ENCODE data around the gene AFF4. TPM values are rescaled to one million over a fixed set of nuclear protein-coding genes. Genes with fewer than 3 reads are reported as not detected.
"Not testable (repeated sequence)": the region's sequence is repeated elsewhere in the genome, so short reads cannot be mapped to it uniquely, and the experiment has no call there.

Gene AFF4
- total RNA-seq, 1 donor: 83.2 TPM

- not testable (repeated sequence) for H3K4me3 ChIP-seq (ENCODE audit: insufficient read depth, low read length); H3K27ac ChIP-seq (ENCODE audit: low read depth, low read length); H3K9me3 ChIP-seq (ENCODE audit: low read depth, low read length); H3K27me3 ChIP-seq (ENCODE audit: insufficient read depth, low read length); DNase-seq (ENCODE audit: insufficient read length, low spot score, missing footprints); H3K4me2 ChIP-seq (ENCODE audit: insufficient read depth, low read length); H2AFZ ChIP-seq (ENCODE audit: low read length)
- Histone ChIP-seq H3K36me3 (ENCODE audit: insufficient read depth, low read length) (peaks cover 13% of the 10 kb centered on the region), H3K79me2 (ENCODE audit: insufficient read depth, low read length) (peaks cover 94% of the 10 kb centered on the region), H3K4me1 (ENCODE audit: insufficient read depth, low read length) (peaks cover 11% of the 10 kb centered on the region), H4K20me1 (ENCODE audit: insufficient read depth, low read length) (peaks cover 89% of the 10 kb centered on the region)
These were observed 7.2 kb downstream of the AFF4 start for GRCh38 chr5:132956166-132956799.

- no peak overlapping the region for H3K27ac ChIP-seq (ENCODE audit: low read depth, low read length)
- TF ChIP-seq CTCF (IDR thresholded peaks at IDR 0.05; ENCODE audit: extremely low read depth, low read depth, low read length): no peak
- DNase-seq (ENCODE audit: insufficient read length, low spot score, missing footprints): no peak
These were observed 9.7 kb downstream of the AFF4 start for GRCh38 chr5:132953710-132954109.

GRCh38 chr5:132952829-132953228 lies 10.6 kb downstream of the AFF4 start:
- H3K36me3 ChIP-seq (ENCODE audit: insufficient read depth, low read length): peaks cover 13% of the 10 kb centered on the region
- no peak overlapping the region for H3K4me2 ChIP-seq (ENCODE audit: insufficient read depth, low read length)
- H3K9me3 ChIP-seq (ENCODE audit: low read depth, low read length): no peaks in the 10 kb centered on the region
- H3K27me3 ChIP-seq (ENCODE audit: insufficient read depth, low read length): no peaks in the 10 kb centered on the region
- peaks cover 81% of the 10 kb centered on the region for H4K20me1 ChIP-seq (ENCODE audit: insufficient read depth, low read length)
- H3K4me3 ChIP-seq (ENCODE audit: insufficient read depth, low read length): no peak overlapping the region
- TF ChIP-seq CTCF (IDR thresholded peaks at IDR 0.05; ENCODE audit: extremely low read depth, low read depth, low read length): no peak
- peaks cover 95% of the 10 kb centered on the region for H3K79me2 ChIP-seq (ENCODE audit: insufficient read depth, low read length)
- no peak overlapping the region for H3K27ac ChIP-seq (ENCODE audit: low read depth, low read length)
- H2AFZ ChIP-seq (ENCODE audit: low read length): no peak overlapping the region
- no peak for DNase-seq (ENCODE audit: insufficient read length, low spot score, missing footprints)
- peaks cover 9% of the 10 kb centered on the region for H3K4me1 ChIP-seq (ENCODE audit: insufficient read depth, low read length)

More at GRCh38 chr5:132953710-132954109, 9.7 kb downstream of the AFF4 start:
- Histone ChIP-seq H3K79me2 (ENCODE audit: insufficient read depth, low read length) (peaks cover 95% of the 10 kb centered on the region), H3K4me2 (ENCODE audit: insufficient read depth, low read length) (no peak overlapping the region), H3K4me1 (ENCODE audit: insufficient read depth, low read length) (peaks cover 5% of the 10 kb centered on the region), H3K4me3 (ENCODE audit: insufficient read depth, low read length) (no peak overlapping the region), H2AFZ (ENCODE audit: low read length) (no peak overlapping the region), H3K9me3 (ENCODE audit: low read depth, low read length) (no peaks in the 10 kb centered on the region), H3K36me3 (ENCODE audit: insufficient read depth, low read length) (peaks cover 13% of the 10 kb centered on the region), H3K27me3 (ENCODE audit: insufficient read depth, low read length) (no peaks in the 10 kb centered on the region), H4K20me1 (ENCODE audit: insufficient read depth, low read length) (peaks cover 81% of the 10 kb centered on the region)

- Histone ChIP-seq H3K36me3 (ENCODE audit: insufficient read depth, low read length) (peaks cover 9% of the 10 kb centered on the region), H4K20me1 (ENCODE audit: insufficient read depth, low read length) (peaks cover 81% of the 10 kb centered on the region), H3K9me3 (ENCODE audit: low read depth, low read length) (no peaks in the 10 kb centered on the region), H2AFZ (ENCODE audit: low read length) (no peak overlapping the region), H3K4me2 (ENCODE audit: insufficient read depth, low read length) (no peak overlapping the region), H3K79me2 (ENCODE audit: insufficient read depth, low read length) (peaks cover 95% of the 10 kb centered on the region), H3K4me1 (ENCODE audit: insufficient read depth, low read length) (peaks cover 16% of the 10 kb centered on the region), H3K27me3 (ENCODE audit: insufficient read depth, low read length) (no peaks in the 10 kb centered on the region), H3K4me3 (ENCODE audit: insufficient read depth, low read length) (no peak overlapping the region), H3K27ac (ENCODE audit: low read depth, low read length) (no peak overlapping the region)
- no peak for DNase-seq (ENCODE audit: insufficient read length, low spot score, missing footprints)
- no peak for TF ChIP-seq CTCF (IDR thresholded peaks at IDR 0.05; ENCODE audit: extremely low read depth, low read depth, low read length)
These were observed 11.5 kb downstream of the AFF4 start for GRCh38 chr5:132951897-132952296.

All from osteoblast (primary cell).